ENCODE results near the gene GPR37L1. TPM values are rescaled to one million over a fixed set of nuclear protein-coding genes. Genes with fewer than 3 reads are reported as not detected.
"Not testable (repeated sequence)": the region's sequence is repeated elsewhere in the genome, so short reads cannot be mapped to it uniquely, and the experiment has no call there.

GPR37L1 gene
- total RNA-seq, 1 donor from 2014 or later, result 0.41 TPM

DNA sequence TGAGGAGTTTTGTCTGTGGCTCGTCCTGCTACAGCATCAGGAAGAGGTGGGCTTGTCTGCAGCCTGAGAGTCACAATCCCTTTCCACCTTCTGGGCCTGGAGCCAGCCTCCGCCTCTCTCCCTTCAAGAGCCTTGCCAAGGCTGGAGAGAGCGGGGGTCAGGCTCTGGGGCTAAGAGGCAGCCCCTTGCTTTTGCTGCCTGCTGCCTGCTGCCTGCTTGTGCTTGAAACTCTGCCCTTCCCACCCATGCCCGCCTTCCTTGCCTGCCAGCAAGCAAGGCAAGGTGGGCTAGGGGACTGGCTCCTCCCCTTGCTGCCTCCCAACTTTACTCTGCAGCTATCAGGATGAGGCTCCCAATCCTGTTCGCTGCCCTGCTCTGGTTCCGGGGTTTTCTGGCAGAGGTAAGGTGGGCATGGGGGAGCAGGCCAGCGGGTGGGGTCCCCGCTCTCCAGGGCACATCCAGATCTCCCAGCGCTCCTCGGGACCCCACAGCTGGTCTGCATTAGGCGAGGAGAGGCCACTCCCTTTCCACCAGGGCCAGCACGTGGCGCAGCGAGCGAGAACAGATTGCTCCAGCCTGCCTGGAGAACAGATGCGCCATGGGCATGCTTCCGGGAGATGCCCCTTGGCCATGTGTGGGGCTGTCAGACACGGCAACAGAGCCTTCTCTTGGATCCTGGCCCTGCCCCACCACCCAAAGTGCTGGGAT lies 45.1 kb downstream of the GPR37L1 start:
- peak; percentile 88 for DNase-seq

DNA sequence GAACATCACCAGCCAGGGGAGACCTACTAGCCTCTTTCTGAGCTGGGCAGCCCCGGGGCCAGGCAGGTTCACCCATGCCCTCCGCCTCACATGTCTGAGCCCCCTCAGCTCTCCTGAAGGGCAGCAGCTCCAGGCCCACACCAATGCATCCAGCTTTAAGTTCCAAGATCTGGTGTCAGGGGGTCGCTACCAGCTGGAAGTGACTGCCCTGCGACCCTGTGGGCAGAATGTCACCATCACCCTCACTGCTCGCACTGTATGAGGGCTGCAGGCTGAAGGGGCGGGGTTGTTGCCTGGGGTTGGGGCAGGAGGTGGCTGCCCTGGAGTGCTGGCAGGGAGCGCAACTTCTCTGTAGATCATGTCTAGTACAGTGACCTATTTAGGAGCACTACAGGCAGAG lies 46.1 kb downstream of the GPR37L1 start:
- DNase-seq, result no peak

DNA sequence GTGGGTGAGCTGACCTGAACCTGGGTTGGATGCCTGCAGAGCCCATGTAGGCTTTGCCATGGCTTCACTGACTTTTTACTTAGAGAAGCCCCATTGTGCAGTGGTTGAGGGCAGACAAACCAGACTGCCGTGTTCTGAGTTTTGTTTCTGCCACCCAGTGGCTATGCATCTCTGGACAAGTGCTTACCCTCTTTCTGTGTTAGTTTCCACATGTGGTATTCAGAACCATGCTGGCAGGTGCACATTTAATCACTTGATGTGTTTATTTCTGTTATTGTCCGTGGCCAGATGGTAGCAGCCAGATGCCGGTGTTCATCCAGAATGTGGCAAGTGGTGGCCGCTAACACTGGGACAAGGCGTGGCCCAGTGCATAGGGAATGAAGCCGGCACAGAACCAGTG lies 48.0 kb downstream of the GPR37L1 start:
- DNase-seq, result no peak

DNA sequence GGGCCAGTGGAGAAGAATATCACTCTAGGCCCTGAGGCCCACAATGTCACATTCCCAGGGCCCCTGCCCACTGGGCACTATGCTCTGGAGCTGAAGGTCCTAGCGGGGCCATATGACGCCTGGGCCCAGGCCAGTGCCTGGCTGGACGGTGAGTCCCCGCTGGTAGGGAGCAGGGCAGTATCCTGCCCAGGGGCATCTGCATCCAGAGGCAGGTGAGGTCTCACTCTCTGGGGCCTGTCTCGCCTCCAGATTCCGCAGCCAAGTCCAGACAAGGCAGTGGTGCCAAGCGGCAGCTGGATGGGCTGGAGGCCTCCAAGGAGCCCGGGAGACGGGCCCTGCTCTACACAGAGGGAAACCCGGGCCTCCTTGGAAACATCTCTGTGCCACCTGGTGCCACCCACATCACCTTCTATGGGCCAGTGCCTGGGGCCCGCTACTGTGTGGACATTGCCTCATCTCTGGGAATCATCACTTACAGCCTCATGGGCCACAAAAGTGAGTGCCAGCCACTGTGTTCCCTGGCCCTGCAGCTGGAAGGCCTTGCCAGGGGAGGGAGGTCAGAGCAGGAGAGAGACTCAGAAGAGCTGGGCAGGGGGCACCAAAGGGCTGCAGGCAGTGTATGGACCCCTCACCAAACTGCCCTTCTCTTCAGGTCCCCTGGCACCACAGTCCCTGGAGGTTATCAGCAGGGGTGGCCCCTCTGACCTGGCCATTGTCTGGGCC lies 48.7 kb downstream of the GPR37L1 start:
- no peak for DNase-seq

DNA sequence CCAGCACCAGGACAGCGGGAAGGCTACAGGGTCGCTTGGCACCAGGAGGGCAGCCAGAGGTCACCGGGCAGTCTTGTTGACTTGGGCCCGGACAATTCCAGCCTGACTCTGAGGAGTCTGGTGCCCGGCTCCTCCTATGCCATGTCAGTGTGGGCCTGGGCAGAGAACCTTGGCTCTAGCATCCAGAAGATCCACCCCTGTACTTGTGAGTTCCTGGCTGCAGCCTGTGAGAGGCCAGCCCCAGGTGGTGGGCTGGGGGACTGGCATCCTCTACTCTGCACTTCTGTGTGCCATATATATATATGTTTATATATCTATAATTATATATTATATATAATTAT lies 49.3 kb downstream of the GPR37L1 start:
- no peak for DNase-seq

DNA sequence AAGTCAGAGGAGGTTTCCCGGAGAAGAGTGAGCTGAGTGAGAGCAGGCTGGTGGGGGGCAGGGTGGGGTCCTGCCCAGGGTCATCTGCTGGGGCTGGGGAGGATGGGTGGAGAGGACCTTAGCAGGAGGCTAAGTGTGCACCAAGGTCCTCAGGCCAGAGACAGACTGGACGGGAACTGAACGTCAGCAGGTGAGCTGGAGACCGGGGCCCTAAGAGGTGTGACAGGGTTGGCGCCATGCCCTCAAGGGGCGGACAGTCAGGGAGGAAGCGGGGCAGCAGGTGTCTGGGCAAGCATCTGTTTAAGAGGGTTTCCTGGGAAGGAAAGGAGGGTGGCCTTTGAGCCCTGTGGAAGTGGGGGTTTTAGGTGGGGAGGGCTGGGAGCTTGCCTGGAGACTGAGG lies 51.3 kb downstream of the GPR37L1 start:
- no peak for DNase-seq

DNA sequence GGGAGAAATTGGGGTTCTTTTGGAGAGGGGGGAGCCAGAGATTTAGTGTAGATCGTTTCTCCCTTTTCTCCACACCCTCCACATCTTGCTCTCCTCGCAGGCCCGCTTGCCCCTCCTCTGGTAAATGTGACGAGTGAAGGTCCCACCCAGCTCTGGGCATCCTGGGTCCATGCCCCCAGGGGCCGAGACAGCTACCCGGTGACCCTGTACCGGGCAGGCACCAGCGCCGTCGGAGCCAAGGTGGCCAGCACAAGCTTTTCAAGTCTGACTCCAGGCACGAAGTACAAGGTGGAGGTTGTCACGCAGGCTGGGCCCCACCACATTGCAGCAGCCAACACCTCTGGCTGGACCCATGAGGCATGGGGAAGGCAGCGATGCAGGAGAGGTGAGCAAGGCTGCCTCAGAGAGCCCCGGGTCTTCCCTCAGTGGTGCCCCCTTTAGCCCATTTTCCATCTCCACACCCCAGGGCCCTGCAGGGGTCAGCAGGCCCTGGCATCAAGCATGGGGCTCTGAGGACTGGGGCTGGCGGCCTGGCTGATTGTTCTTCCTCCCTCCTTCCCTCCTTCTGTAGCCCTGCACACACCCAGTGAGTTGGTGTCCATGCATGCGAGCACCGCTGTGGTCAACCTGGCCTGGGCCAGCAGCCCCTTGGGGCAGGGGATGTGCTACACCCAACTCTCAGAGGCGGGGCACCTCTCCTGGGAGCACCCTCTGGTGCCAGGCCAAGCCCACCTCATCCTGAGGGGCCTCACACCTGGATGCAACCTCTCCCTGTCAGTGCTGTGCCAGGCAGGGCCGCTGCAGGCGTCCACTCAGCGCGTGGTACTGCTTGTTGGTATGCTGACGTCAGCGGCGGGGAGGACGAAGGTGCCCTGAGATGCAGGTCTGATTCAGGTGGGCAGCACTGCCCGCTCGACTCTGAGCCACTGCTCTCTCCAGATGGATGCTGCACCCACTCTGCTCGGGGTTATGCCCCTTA lies 54.5 kb downstream of the GPR37L1 start:
- no peak for DNase-seq

DNA sequence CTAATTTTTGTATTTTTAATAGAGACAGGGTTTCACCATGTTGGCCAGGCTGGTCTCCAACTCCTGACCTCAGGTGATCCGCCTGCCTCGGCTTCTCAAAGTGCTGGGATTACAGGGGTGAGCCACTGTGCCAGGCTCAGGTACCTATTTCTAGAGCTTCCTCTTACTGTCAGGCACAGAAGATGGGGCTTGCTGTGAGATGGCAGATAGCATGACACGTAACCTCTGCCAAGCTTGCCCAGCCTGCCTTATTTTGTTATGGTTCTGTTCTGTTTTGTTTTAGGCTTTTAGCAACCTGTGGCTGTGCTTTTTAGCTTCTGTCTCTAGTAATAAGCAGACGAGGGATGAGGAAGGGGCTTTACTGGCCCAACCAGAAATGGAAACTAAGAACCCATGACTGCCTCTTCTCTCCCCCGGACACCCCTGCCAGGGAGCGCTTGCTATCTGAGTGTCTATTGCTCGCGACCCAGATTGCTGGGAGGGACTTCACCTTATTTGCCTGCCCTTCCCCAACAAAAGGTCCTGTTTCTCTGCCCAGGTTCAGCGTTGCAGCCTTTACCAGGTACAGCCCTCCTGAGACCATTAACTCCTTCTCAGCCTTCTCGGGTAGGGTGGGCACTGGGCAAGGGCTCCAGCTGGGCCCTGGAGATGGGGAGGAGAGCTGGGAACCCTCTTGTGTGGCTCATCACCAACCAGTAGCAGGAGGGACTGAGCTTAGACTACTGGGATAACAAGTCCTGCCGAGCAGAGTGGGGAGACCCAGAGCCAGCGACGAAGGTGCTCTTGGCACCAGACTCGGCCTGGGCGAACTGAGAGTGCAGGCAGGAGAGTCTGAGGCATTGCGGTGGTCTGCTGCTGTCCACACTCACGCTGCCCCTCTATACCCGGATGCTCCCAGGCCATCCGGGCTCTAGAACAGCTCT lies 57.4 kb downstream of the GPR37L1 start:
- DNase-seq, result no peak

DNA sequence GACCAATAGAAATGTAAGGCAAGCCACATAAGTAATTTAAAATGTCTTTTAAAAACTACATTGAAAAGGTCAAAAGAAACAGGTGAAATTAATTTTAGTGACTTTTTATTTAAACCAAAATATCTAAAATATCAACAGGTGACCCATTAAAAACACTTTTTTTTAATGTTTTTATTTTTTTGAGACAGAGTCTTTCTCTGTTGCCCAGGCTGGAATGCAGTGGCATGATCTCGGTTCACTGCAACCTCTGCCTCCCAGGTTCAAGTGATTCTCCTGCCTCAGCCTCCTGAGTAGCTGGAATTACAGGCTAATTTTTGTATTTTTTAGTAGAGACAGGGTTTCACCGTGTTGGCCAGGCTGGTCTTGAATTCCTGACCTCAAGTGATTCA lies 58.0 kb downstream of the GPR37L1 start:
- DNase-seq, result not testable (repeated sequence)

DNA sequence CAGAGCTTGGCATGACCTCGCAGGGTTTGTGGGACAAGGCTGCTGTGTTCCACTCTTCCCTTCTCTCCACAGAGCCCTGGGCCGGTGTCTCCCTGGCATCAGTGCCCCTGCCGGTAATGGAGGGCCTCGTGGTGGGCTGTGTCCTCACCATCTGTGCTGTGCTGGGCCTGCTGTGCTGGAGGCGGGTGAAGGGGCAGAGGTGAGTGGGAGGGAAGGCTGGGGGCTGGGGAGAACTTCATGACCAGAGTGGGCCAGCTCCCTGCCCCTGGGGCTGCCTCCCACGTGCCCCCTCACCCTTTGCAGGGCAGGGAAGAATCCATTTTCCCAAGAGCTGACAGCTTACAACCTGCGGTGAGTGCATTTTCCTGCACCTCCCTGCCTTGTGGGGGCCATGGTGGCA lies 58.9 kb downstream of the GPR37L1 start:
- DNase-seq, result no peak

DNA sequence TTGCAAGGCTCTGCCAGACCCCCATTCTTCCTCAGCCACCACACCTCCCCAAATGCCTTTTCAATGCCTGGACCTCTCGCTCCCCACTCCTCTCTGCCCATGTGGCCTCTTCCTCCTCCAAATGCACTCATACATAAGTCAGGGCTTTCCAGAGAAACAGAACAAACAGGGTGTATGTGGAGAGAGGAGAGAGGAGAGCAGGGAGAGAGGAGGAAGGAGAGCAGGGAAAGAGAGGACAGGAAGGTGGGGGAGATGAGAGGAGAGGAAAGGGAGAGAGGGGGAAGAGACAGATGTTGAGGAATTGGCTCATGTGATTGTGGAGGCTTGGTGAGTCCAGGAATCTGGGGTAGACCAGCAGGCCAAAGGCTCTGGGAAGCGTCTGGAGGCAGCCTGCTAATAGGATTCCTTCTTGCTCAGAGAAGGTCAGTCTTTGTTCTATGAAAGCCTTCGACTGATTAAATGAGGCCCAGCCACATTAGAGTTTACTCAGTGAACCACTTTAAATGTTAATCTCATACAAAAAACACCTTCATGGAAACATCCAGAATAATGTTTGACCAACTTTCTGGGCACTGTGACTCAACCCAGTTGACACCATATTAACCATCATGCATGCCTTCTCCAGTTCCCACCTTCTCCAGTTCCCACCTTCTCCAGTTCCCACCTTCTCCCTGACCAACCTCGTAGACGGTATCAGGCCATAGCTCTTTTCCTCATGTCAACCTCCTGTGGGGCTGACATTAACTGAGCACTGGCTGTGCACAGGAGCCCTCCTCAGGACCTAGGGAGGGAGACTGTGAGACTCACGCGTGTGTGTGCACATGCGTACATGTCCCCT lies 59.5 kb downstream of the GPR37L1 start:
- DNase-seq, result no peak

Small RNAs within 50 kb of the gene (small RNA-seq; reads per million reads assigned to genes)
- gene CRIP1P3 (ENCODE audit: low replicate concordance), result not detected

Other genes starting within 250 kb of the GPR37L1 start
- 40.5 TPM for gene SHISA4, start 234.0 kb upstream of the GPR37L1 start, total RNA-seq
- gene LMOD1, start 176.4 kb upstream of the GPR37L1 start, total RNA-seq, result 6.1 TPM
- gene TIMM17A, start 167.4 kb upstream of the GPR37L1 start, total RNA-seq, result 33.1 TPM
- 28.6 TPM for gene RNPEP, start 140.3 kb upstream of the GPR37L1 start, total RNA-seq
- gene ELF3, start 112.3 kb upstream of the GPR37L1 start, total RNA-seq, result 122 TPM
- 29.8 TPM for gene ARL8A, start 21.8 kb downstream of the GPR37L1 start, total RNA-seq
- 1.5 TPM for gene PTPN7, start 37.7 kb downstream of the GPR37L1 start, total RNA-seq
- 4.7 TPM for gene LGR6, start 70.9 kb downstream of the GPR37L1 start, total RNA-seq
- gene UBE2T, start 219.0 kb downstream of the GPR37L1 start, total RNA-seq, result 12.6 TPM
- gene PPP1R12B, start 225.8 kb downstream of the GPR37L1 start, total RNA-seq, result 203 TPM